HepG2 (cell line): ENCODE data around the gene DSG2. TPM values are rescaled to one million over a fixed set of nuclear protein-coding genes. Genes with fewer than 3 reads are reported as not detected.

Experiments
- ATAC-seq: fragments of 200-7000 bp; cut with Tn5 transposase; 3 replicates; pipeline ENCODE4 v1.9.1; 2020; ENCODE audit warnings: mild to moderate bottlenecking, moderate library complexity
- BruUV-seq: library from RNA; stranded (reverse); fragments of 400-500 nt; replicated peaks from 2 replicates; lab custom pipeline; 2021; lab: Mats Ljungman, UMichigan
- CTCF ChIA-PET: fragments of 300-600 bp; formaldehyde crosslinking; extraction: SDS; loops from one replicate; lab custom pipeline; 2021; ENCODE audit warnings: low total read pairs, inconsistent platforms, low intra/inter-chr PET ratio; lab: Yijun Ruan, JAX
- POLR2A ChIA-PET: fragments of 350-600 bp; sonication (Branson Sonifier 250); formaldehyde crosslinking; loops from one replicate; lab custom pipeline; 2020; ENCODE audit warnings: antibody characterized with exemption, inconsistent platforms; lab: Yijun Ruan, JAX
- DNase-seq: peaks from one replicate; pipeline ENCODE4 v3.0.0-alpha.2; 2015; ENCODE audit warnings: low spot score
- FAIRE-seq: peaks from 3 replicates; lab custom pipeline; 2011; peaks lifted over from hg19 to GRCh38; lab: Jason Lieb, UNC
- H2AFZ ChIP-seq: one replicate; pipeline ENCODE4 v1.6.1; 2011; ENCODE audit warnings: low read length, inconsistent platforms
- H3K27ac ChIP-seq: fragments of 300-600 bp; 3 replicates; pipeline ENCODE4 v1.8.0; 2011; ENCODE audit warnings: mixed run types, mild to moderate bottlenecking, mixed read lengths, low read length, inconsistent platforms; ENCODE audit not compliant: insufficient read depth; ENCODE audit errors: extremely low read length
- H3K27me3 ChIP-seq, 2 experiments: fragments of 200-600 bp in 1 of 2; 2 replicates in 1 of 2; 3 replicates in 1 of 2; pipeline versions ENCODE4 v1.6.0 to v1.8.0; 2011; ENCODE audit warnings: low read length in 2 of 2, mild to moderate bottlenecking in 2 of 2, moderate library complexity in 2 of 2, inconsistent platforms in 1 of 2; ENCODE audit not compliant: insufficient read depth in 2 of 2, control insufficient read depth in 1 of 2
- H3K36me3 ChIP-seq, 2 experiments: fragments of 200-600 bp in 1 of 2; replicated peaks in 1 of 2; 2 replicates in 1 of 2; 3 replicates in 1 of 2; pipeline versions ENCODE4 v1.5.1 to v1.8.0; 2011; ENCODE audit warnings: low read length in 2 of 2, inconsistent platforms in 1 of 2; ENCODE audit not compliant: insufficient read depth in 2 of 2, control insufficient read depth in 1 of 2
- H3K4me1 ChIP-seq: 2 replicates; pipeline ENCODE4 v1.5.1; 2012; ENCODE audit warnings: low read length, inconsistent platforms; ENCODE audit not compliant: insufficient read depth
- H3K4me2 ChIP-seq: 2 replicates; pipeline ENCODE4 v1.6.0; 2011; ENCODE audit warnings: low read depth, low read length, inconsistent platforms
- H3K4me3 ChIP-seq, 3 experiments: fragments of 200-600 bp in 1 of 3; sonication (generic), shearing (Covaris generic) in 1 of 3; replicated peaks in 1 of 3; 2 replicates each; pipeline ENCODE4 v1.5.1; 2011 to 2016; ENCODE audit warnings: low read length in 3 of 3, inconsistent platforms in 2 of 3, low read depth in 2 of 3, mild to moderate bottlenecking in 2 of 3, control low read depth in 1 of 3, mixed read lengths in 1 of 3; ENCODE audit not compliant: insufficient read depth in 1 of 3
- H3K79me2 ChIP-seq: one replicate; pipeline ENCODE4 v1.6.1; 2011; ENCODE audit warnings: low read length, inconsistent platforms; ENCODE audit not compliant: insufficient read depth
- H3K9ac ChIP-seq: 2 replicates; pipeline ENCODE4 v1.6.0; 2011; ENCODE audit warnings: mild to moderate bottlenecking, low read depth, low read length, inconsistent platforms; ENCODE audit not compliant: insufficient read depth
- H3K9me3 ChIP-seq: 2 replicates; pipeline ENCODE4 v1.5.1; 2012; ENCODE audit warnings: mild to moderate bottlenecking, low read length
- H4K20me1 ChIP-seq: 2 replicates; pipeline ENCODE4 v1.6.0; 2011; ENCODE audit warnings: inconsistent platforms, mild to moderate bottlenecking, low read length, moderate library complexity; ENCODE audit not compliant: insufficient read depth
- EHMT2 ChIP-seq: fragments of 200-600 bp; sonication (generic); IDR thresholded peaks from 2 replicates; pipeline ENCODE4 v1.7.0; 2017; ENCODE audit warnings: antibody characterized with exemption, low read depth, low read length, borderline replicate concordance
- WGBS: methylation state at CpG from one replicate; pipeline ENCODE4 v1.1.6; 2017; ENCODE audit warnings: low lambda C conversion rate; 5-methylcytosine and 5-hydroxymethylcytosine counted together
- in situ Hi-C: cut with HindIII; loops from 2 replicates; pipeline ENCODE4 v1.10.0; 2017; ENCODE audit warnings: low pct_unique_long_range_greater_than_20kb; ENCODE audit not compliant: extremely low pct_ligation_motif_present
- intact Hi-C: fragments of 100-400 bp; cut with micrococcal nuclease; formaldehyde crosslinking; loops from one replicate; pipeline ENCODE4 v1.10.0; 2022; ENCODE audit not compliant: unreplicated experiment
- polyA plus RNA-seq, 8 experiments: library from polyadenylated mRNA; depleted of rRNA in 3 of 8; stranded (reverse) in 7 of 8; unstranded in 1 of 8; fragments of >200 nt; fragmentation: Illumina TruSeq in 4 of 8; extraction: Trizol in 4 of 8; gene quantifications; 2 replicates each; pipeline versions ENCODE4 v1.2.1 to v1.2.3, GENCODE V29; 2011 to 2016; ENCODE audit warnings: low read depth in 4 of 8, missing spikeins in 1 of 8, mixed read lengths in 1 of 8; ENCODE audit not compliant: insufficient read depth in 1 of 8
- total RNA-seq, 5 experiments: library from RNA; depleted of rRNA; stranded (reverse); fragments of >200 nt; fragmentation: Illumina TruSeq; extraction: Trizol; gene quantifications; 2 replicates each; pipeline ENCODE4 v1.2.3, GENCODE V29; 2016; ENCODE audit warnings: low read depth in 1 of 5
- TF ChIP-seq, protein P1 (sequence below): sonication (generic); formaldehyde crosslinking; IDR thresholded peaks from 2 replicates; pipeline ENCODE4 v1.5.1; 2020; ENCODE audit warnings: mild to moderate bottlenecking, missing genetic modification reagents, moderate library complexity
- TF ChIP-seq, protein P2 (sequence below): sonication (generic); formaldehyde crosslinking; IDR thresholded peaks from 2 replicates; pipeline ENCODE4 v1.9.0; 2021; ENCODE audit warnings: missing genetic modification reagents, borderline replicate concordance
- TF ChIP-seq, protein P3 (sequence below): sonication (generic); formaldehyde crosslinking; IDR thresholded peaks from 2 replicates; pipeline ENCODE4 v1.4.0; 2020; ENCODE audit warnings: mild to moderate bottlenecking, missing genetic modification reagents
- TF ChIP-seq, protein P4 (sequence below): sonication (generic); formaldehyde crosslinking; IDR thresholded peaks from 2 replicates; pipeline ENCODE4 v1.4.0; 2020; ENCODE audit warnings: missing genetic modification reagents

DSG2 gene
- total and polyA plus RNA-seq, 2 of the 13 experiments (the other 11 are each of a cell fraction or from before 2014, with no cell fraction given), result 23.3 to 66.7 TPM

DNA sequence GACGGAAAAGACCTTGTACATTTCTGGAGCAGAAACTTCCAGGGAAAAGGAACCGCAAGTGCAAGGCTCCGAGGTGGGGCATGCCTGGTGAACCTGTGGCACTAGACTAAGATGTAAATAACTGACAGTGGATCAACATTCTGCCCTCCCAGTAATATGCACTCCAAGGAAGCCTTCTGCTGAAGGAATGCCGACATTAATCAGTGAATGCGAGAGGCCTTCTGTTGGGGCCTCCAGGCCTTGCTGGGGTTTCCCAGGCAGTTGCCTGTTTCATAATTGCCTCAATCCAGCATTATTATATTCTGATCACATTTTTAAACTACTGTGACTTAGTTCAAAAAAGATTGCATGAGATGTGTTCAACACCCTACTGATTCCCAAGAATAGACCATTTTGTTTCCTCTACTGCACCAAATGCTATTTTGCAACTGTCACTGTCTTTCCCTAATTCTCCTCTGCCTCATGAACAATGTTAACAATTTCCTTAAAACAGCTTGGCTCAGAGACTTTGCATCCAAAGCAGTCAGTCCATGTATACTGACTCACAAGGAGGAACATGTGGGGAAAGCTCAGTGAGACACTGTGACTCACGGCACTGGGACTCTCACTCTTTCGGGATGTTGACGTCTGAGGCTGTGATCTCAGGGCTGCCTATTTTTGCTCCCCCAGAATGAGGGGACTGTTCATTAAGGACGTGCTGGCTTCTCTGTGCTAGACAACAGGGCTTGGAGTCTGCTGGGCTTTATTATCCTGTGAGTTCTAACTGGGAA, 10.5 kb upstream of the DSG2 start:
- H2AFZ ChIP-seq, result no peak overlapping the region
- POLR2A ChIA-PET, result no interaction called here
- H3K27me3 ChIP-seq, result peaks cover 0 to 17% of the 10 kb centered on the region in 2 experiments; a peak in 2 of 5 replicates
- no peaks in the 10 kb centered on the region for H3K9me3 ChIP-seq
- intact Hi-C loops (no loop called here), in situ Hi-C loops (no loop called here)
- WGBS, result 58% methylated on average over 8 of the region's 9 CpGs
- no peak overlapping the region for H3K9ac ChIP-seq
- FAIRE-seq (no peak), DNase-seq (peak; percentile 3), ATAC-seq (no peak)
- no peaks in the 10 kb centered on the region for H3K4me1 ChIP-seq
- H4K20me1 ChIP-seq, result no peaks in the 10 kb centered on the region
- no peak overlapping the region for H3K27ac ChIP-seq
- CTCF ChIA-PET, result no interaction called here
- no peak overlapping the region for H3K4me3 ChIP-seq
- no TSS peak for BruUV-seq
- no peaks in the 10 kb centered on the region for H3K79me2 ChIP-seq
- H3K4me2 ChIP-seq, result no peak overlapping the region
- no peaks in the 10 kb centered on the region for H3K36me3 ChIP-seq
- TF ChIP-seq, protein P1, sequence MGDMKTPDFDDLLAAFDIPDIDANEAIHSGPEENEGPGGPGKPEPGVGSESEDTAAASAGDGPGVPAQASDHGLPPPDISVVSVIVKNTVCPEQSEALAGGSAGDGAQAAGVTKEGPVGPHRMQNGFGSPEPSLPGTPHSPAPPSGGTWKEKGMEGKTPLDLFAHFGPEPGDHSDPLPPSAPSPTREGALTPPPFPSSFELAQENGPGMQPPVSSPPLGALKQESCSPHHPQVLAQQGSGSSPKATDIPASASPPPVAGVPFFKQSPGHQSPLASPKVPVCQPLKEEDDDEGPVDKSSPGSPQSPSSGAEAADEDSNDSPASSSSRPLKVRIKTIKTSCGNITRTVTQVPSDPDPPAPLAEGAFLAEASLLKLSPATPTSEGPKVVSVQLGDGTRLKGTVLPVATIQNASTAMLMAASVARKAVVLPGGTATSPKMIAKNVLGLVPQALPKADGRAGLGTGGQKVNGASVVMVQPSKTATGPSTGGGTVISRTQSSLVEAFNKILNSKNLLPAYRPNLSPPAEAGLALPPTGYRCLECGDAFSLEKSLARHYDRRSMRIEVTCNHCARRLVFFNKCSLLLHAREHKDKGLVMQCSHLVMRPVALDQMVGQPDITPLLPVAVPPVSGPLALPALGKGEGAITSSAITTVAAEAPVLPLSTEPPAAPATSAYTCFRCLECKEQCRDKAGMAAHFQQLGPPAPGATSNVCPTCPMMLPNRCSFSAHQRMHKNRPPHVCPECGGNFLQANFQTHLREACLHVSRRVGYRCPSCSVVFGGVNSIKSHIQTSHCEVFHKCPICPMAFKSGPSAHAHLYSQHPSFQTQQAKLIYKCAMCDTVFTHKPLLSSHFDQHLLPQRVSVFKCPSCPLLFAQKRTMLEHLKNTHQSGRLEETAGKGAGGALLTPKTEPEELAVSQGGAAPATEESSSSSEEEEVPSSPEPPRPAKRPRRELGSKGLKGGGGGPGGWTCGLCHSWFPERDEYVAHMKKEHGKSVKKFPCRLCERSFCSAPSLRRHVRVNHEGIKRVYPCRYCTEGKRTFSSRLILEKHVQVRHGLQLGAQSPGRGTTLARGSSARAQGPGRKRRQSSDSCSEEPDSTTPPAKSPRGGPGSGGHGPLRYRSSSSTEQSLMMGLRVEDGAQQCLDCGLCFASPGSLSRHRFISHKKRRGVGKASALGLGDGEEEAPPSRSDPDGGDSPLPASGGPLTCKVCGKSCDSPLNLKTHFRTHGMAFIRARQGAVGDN, result no peak
- TF ChIP-seq, protein P2, sequence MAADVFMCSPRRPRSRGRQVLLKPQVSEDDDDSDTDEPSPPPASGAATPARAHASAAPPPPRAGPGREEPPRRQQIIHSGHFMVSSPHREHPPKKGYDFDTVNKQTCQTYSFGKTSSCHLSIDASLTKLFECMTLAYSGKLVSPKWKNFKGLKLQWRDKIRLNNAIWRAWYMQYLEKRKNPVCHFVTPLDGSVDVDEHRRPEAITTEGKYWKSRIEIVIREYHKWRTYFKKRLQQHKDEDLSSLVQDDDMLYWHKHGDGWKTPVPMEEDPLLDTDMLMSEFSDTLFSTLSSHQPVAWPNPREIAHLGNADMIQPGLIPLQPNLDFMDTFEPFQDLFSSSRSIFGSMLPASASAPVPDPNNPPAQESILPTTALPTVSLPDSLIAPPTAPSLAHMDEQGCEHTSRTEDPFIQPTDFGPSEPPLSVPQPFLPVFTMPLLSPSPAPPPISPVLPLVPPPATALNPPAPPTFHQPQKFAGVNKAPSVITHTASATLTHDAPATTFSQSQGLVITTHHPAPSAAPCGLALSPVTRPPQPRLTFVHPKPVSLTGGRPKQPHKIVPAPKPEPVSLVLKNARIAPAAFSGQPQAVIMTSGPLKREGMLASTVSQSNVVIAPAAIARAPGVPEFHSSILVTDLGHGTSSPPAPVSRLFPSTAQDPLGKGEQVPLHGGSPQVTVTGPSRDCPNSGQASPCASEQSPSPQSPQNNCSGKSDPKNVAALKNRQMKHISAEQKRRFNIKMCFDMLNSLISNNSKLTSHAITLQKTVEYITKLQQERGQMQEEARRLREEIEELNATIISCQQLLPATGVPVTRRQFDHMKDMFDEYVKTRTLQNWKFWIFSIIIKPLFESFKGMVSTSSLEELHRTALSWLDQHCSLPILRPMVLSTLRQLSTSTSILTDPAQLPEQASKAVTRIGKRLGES (CRISPR knock-in tag), result no peak
- no peak for TF ChIP-seq EHMT2
- TF ChIP-seq, protein P3, sequence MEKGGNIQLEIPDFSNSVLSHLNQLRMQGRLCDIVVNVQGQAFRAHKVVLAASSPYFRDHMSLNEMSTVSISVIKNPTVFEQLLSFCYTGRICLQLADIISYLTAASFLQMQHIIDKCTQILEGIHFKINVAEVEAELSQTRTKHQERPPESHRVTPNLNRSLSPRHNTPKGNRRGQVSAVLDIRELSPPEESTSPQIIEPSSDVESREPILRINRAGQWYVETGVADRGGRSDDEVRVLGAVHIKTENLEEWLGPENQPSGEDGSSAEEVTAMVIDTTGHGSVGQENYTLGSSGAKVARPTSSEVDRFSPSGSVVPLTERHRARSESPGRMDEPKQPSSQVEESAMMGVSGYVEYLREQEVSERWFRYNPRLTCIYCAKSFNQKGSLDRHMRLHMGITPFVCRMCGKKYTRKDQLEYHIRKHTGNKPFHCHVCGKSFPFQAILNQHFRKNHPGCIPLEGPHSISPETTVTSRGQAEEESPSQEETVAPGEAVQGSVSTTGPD (CRISPR knock-in tag), result no peak
- TF ChIP-seq, protein P4, sequence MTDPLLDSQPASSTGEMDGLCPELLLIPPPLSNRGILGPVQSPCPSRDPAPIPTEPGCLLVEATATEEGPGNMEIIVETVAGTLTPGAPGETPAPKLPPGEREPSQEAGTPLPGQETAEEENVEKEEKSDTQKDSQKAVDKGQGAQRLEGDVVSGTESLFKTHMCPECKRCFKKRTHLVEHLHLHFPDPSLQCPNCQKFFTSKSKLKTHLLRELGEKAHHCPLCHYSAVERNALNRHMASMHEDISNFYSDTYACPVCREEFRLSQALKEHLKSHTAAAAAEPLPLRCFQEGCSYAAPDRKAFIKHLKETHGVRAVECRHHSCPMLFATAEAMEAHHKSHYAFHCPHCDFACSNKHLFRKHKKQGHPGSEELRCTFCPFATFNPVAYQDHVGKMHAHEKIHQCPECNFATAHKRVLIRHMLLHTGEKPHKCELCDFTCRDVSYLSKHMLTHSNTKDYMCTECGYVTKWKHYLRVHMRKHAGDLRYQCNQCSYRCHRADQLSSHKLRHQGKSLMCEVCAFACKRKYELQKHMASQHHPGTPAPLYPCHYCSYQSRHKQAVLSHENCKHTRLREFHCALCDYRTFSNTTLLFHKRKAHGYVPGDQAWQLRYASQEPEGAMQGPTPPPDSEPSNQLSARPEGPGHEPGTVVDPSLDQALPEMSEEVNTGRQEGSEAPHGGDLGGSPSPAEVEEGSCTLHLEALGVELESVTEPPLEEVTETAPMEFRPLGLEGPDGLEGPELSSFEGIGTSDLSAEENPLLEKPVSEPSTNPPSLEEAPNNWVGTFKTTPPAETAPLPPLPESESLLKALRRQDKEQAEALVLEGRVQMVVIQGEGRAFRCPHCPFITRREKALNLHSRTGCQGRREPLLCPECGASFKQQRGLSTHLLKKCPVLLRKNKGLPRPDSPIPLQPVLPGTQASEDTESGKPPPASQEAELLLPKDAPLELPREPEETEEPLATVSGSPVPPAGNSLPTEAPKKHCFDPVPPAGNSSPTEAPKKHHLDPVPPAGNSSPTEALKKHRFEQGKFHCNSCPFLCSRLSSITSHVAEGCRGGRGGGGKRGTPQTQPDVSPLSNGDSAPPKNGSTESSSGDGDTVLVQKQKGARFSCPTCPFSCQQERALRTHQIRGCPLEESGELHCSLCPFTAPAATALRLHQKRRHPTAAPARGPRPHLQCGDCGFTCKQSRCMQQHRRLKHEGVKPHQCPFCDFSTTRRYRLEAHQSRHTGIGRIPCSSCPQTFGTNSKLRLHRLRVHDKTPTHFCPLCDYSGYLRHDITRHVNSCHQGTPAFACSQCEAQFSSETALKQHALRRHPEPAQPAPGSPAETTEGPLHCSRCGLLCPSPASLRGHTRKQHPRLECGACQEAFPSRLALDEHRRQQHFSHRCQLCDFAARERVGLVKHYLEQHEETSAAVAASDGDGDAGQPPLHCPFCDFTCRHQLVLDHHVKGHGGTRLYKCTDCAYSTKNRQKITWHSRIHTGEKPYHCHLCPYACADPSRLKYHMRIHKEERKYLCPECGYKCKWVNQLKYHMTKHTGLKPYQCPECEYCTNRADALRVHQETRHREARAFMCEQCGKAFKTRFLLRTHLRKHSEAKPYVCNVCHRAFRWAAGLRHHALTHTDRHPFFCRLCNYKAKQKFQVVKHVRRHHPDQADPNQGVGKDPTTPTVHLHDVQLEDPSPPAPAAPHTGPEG (CRISPR knock-in tag), result no peak
